ENCODE data around the gene ZNF710.
A peak's percentile ranks its signal among the peaks of the same experiment; 100 is the strongest.

ZNF710 gene

GRCh38 chr15:90079619-90080457 lies 78.7 kb downstream of the ZNF710 start:
- DNase-seq (ENCODE audit: low read depth, low spot score), result no peak

DNA sequence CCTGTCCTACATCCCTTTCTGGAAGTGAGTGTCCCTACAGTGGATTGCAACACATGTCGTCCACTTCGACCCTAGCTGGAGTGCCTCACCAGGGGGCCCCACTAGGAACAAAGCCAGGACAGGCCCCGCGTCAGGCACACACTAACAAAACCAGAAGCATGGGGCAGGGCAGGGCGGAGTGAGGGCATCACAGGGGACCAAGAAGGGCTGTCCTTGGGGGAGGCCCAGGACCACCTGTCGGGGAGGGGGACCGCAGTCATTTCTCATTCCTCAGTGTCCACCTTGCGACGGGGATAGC lies 79.3 kb downstream of the ZNF710 start:
- DNase-seq (ENCODE audit: low read depth, low spot score), result no peak

GRCh38 chr15:90080818-90081393 lies 79.8 kb downstream of the ZNF710 start:
- DNase-seq (ENCODE audit: low read depth, low spot score), result no peak

DNA sequence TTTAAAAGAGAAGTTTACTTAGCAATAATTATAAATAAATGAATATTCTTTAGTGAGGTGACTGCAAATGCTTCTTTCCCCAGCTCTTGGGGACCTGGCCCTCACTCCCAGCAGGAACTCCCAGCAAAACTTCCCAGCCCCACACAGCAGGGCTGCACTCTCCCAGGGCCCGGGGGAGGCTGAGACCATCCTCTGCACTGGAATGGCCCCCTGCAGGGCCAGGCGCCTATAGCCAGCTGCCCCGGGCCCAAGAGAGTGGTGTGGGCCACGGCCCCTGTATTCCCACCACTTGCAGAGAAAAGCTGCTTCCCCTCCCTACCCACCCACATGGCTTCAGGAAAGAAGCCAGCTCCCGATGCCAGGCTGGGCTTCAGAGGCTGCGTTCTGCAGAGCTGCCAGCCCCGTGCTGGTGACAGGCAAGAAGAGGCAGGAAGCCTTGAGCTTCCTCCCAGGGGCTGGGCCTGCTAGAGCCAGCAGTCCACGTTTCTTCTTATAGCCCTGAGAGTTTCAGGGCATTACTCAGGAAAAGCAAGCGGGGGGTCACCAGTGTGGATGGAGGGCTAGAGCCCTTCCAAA lies 81.1 kb downstream of the ZNF710 start:
- DNase-seq (ENCODE audit: low read depth, low spot score), result no peak

- no peak for DNase-seq (ENCODE audit: low read depth, low spot score)
Observed at GRCh38 chr15:90083419-90083818, 82.3 kb downstream of the ZNF710 start.

- DNase-seq (ENCODE audit: low read depth, low spot score), result no peak
Observed at GRCh38 chr15:90083954-90084607, 83.0 kb downstream of the ZNF710 start.

- no peak for DNase-seq (ENCODE audit: low read depth, low spot score)
Observed at GRCh38 chr15:90084876-90085423, 83.8 kb downstream of the ZNF710 start.

DNA sequence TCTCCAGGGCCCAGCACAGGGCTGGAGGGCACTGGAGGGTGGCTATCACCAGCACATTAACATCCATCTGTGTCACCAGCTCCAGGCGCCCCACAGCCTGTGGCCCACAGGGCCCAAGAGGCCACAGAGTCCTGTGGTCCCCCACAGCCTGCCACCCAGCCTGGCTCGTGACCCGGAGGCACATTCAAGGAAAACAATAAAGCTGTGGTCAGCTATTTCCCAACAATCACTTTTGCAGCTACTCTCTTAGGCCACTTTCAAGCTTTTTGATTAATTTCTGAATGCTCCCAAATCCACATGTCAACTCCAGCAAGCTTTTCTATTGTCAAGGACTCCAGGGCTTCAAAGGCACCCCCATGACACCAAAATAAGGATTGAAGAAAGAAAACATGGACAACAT lies 84.4 kb downstream of the ZNF710 start:
- no peak for DNase-seq (ENCODE audit: low read depth, low spot score)

- DNase-seq (ENCODE audit: low read depth, low spot score), result peak; percentile 21
Observed at GRCh38 chr15:90086868-90087268, 85.7 kb downstream of the ZNF710 start.

- DNase-seq (ENCODE audit: low read depth, low spot score), result no peak
Observed at GRCh38 chr15:90087454-90088154, 86.5 kb downstream of the ZNF710 start.

- DNase-seq (ENCODE audit: low read depth, low spot score), result no peak
Observed at GRCh38 chr15:90090226-90090848, 89.2 kb downstream of the ZNF710 start.

- no peak for DNase-seq (ENCODE audit: low read depth, low spot score)
Observed at GRCh38 chr15:90091156-90091931, 90.2 kb downstream of the ZNF710 start.

GRCh38 chr15:90095521-90095959 lies 94.4 kb downstream of the ZNF710 start:
- no peak for DNase-seq (ENCODE audit: low read depth, low spot score)

DNA sequence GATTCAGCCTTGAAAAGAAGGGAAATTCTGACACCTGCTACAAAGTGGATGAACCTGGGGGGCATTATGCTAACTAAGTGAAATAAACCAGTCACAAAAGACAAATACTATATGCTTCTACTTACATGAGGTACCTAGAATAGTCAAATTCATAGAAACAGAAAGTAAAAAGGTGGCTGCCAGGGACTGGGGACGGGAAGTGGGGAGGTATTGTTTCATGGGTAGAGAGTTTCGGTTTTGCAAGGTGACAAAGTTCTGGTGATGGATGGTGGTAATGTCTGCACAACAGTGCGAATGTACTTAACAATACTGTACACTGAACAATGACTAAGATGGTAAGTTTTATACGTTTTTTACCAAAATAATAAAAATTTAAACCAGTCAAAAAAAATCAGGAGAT lies 96.4 kb downstream of the ZNF710 start:
- DNase-seq (ENCODE audit: low read depth, low spot score), result peak; percentile 50

GRCh38 chr15:90099072-90099867 lies 98.1 kb downstream of the ZNF710 start:
- DNase-seq (ENCODE audit: low read depth, low spot score), result no peak

GRCh38 chr15:90099868-90100831 lies 99.0 kb downstream of the ZNF710 start:
- no peak for DNase-seq (ENCODE audit: low read depth, low spot score)

DNA sequence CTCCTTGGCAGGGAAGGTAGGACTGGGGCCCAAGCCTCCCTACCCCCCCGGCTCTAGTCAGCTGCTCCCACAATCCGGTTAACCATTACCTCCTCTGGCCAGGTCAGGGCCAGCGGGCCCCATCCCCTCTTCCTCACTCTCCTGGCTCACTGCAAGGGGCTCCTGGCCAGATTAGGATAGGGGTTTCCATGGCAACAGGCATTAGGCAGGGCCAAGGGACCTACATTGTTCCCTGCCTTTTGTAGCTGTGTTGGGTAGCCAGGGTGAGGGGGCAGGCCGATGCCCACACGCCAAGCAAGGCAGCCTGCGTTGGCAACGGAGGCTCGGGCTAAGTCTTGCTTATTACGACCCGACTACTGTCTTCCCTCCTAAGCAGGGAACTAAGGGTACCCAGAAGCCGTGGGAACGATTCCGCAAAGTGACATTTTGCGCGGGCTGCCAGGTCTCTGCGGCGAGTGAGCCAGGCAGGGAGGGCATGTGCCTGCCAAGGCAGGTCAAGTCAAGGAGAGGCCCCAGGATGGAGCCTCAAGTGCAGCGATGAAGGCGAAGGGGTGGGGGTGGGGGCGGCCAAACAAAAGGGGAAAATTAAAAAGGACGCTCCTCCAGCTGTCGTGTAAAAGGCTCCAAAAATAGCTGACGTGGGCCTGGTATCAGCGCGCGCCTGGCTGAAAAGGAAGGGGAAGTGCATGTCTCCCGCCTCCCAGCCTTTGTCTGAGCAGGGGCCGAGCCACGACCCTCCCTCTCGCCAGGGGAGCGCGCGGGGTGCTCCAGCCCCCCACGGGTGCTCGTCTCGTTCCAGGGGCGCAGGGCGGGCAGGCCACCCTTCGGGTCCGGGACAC lies 100.2 kb downstream of the ZNF710 start:
- DNase-seq (ENCODE audit: low read depth, low spot score), result no peak

All from activated naive CD8-positive, alpha-beta T cell treated with anti-CD3 and anti-CD28 coated beads, Interleukin-2, amount 50 U/mL, for 16 hours (primary cell).